ENCODE measurements around the gene NLRC5. TPM values are rescaled to one million over a fixed set of nuclear protein-coding genes. Genes with fewer than 3 reads are reported as not detected.

The NLRC5 gene
- total and polyA plus RNA-seq, 9 of the 15 experiments (the other 6 are each of a cell fraction or from before 2014, with no cell fraction given): 0.59 to 0.71 TPM; not detected in 7

GRCh38 chr16:57060323-57061083 lies 71.1 kb downstream of the NLRC5 start (continued):
- TF ChIP-seq SAP30 (IDR thresholded peaks at IDR 0.05; ENCODE audit: borderline replicate concordance, insufficient read depth, low read depth, low read length, poor library complexity, severe bottlenecking) (no peak), NBN (IDR thresholded peaks at IDR 0.05; ENCODE audit: low read depth) (no peak), MTA3 (IDR thresholded peaks at IDR 0.05; ENCODE audit: borderline replicate concordance) (no peak), FOXK2 (conservative IDR thresholded peaks at IDR 0.05 in 1 of 2, IDR thresholded peaks at IDR 0.05 in 1 of 2; ENCODE audit: low read depth in 2 of 2) (0 out of 4 replicates have a peak, but pooled peaks have one; percentile 14 to 23), MLLT1 (IDR thresholded peaks at IDR 0.05) (peak; percentile 48 to 58; a peak in 2 of 4 replicates), SNAPC5 (CRISPR knock-in tag; IDR thresholded peaks at IDR 0.05) (no peak), MCM3 (IDR thresholded peaks at IDR 0.05) (no peak), CGGBP1 (CRISPR knock-in tag; IDR thresholded peaks at IDR 0.05) (no peak), ZBTB17 (CRISPR knock-in tag; IDR thresholded peaks at IDR 0.05) (no peak), HCFC1 (IDR thresholded peaks at IDR 0.05; ENCODE audit: low read depth, low read length) (no peak), THRAP3 (IDR thresholded peaks at IDR 0.05; ENCODE audit: borderline replicate concordance) (peak; percentile 81), SOX6 (IDR thresholded peaks at IDR 0.05) (no peak), ZNF184 (CRISPR knock-in tag; IDR thresholded peaks at IDR 0.05) (no peak), TGIF2 (CRISPR knock-in tag; IDR thresholded peaks at IDR 0.05) (no peak), ETV6 (IDR thresholded peaks at IDR 0.05; ENCODE audit: borderline replicate concordance in 1 of 2, low read depth in 2 of 2, low read length in 1 of 2) (no peak), ETV6 (CRISPR knock-in tag; IDR thresholded peaks at IDR 0.05; ENCODE audit: borderline replicate concordance) (no peak), CREB5 (CRISPR knock-in tag; IDR thresholded peaks at IDR 0.05) (no peak), ZNF644 (tag; IDR thresholded peaks at IDR 0.05; ENCODE audit: low read depth) (no peak), USF1 (CRISPR knock-in tag; IDR thresholded peaks at IDR 0.05) (no peak), ELF1 (tag; IDR thresholded peaks at IDR 0.05) (no peak), FOSL1 (tag; conservative IDR thresholded peaks at IDR 0.05) (no peak), HBP1 (CRISPR knock-in tag; IDR thresholded peaks at IDR 0.05) (peak; percentile 89; the same call in 1 of the 2 replicates)
